Pancreas (tissue), 10 donors: ENCODE measurements around the gene TCL1B. TPM values are rescaled to one million over a fixed set of nuclear protein-coding genes. Genes with fewer than 3 reads are reported as not detected.

Experiments used
- ATAC-seq, 4 donors: fragments of 200-7000 bp; cut with Tn5 transposase; one replicate each; pipeline versions ENCODE4 v1.8.0 to v1.9.1; 2020; ENCODE audit warnings: mild to moderate bottlenecking in 4 of 4, moderate library complexity in 4 of 4
- DNase-seq, 6 donors: peaks; one replicate each; pipeline ENCODE4 v3.0.0-alpha.2; 2020
- FAIRE-seq: peaks from 2 replicates; lab custom pipeline; 2012; peaks lifted over from hg19 to GRCh38; lab: Jason Lieb, UNC
- H3K27ac ChIP-seq, 4 donors: fragments of 200-600 bp; sonication (generic); 1 replicate in 3 of 4; 2 replicates in 1 of 4; pipeline versions ENCODE4 v1.5.0 to v1.8.0; 2020
- H3K27me3 ChIP-seq, 4 donors: fragments of 200-600 bp; one replicate each; pipeline ENCODE4 v1.8.0; 2021
- H3K36me3 ChIP-seq, 3 donors: fragments of 200-600 bp; sonication (generic) in 1 of 3; one replicate each; pipeline versions ENCODE4 v1.5.0 to v1.8.0; 2020 to 2021
- H3K4me1 ChIP-seq, 3 donors: fragments of 200-600 bp; one replicate each; pipeline ENCODE4 v1.8.0; 2021
- H3K4me3 ChIP-seq, 4 donors: fragments of 200-600 bp; sonication (generic) in 2 of 4; one replicate each; pipeline versions ENCODE4 v1.5.0 to v1.8.0; 2020 to 2021
- H3K9me3 ChIP-seq, 4 donors: fragments of 200-600 bp; one replicate each; pipeline ENCODE4 v1.8.0; 2021
- WGBS, 2 donors: extraction: QIAGEN DNeasy Blood & Tissue Kit; methylation state at CpG; one replicate each; pipeline ENCODE4 v1.1.7; 2013; 5-methylcytosine and 5-hydroxymethylcytosine counted together
- intact Hi-C, 3 donors: fragments of 100-400 bp; cut with DNase I; formaldehyde crosslinking; loops; one replicate each; pipeline versions ENCODE4 v1.11.1 to v1.14.2; 2022
- polyA plus RNA-seq, 2 donors: library from polyadenylated mRNA; stranded (reverse); fragments of 200-250 nt; gene quantifications; one replicate each; pipeline ENCODE4 v1.2.3, GENCODE V29; 2013
- total RNA-seq, 6 donors: library from RNA; stranded (reverse); fragmentation: NEBNext Ultra II Directional in 4 of 6; extraction: Animal tissue kit (Norgen Biotek cat#: 25700) in 4 of 6; gene quantifications; one replicate each; pipeline versions ENCODE4 v1.2.1 to v1.2.4, GENCODE V29; 2021 to 2023
- TF ChIP-seq, protein P1 (sequence below), 4 donors: fragments of 200-600 bp; sonication (generic) in 3 of 4; IDR thresholded peaks; one replicate each; pipeline versions ENCODE4 v1.5.0 to v1.8.0; 2021; ENCODE audit warnings: antibody characterized with exemption in 4 of 4
- donor health status: healthy with polysubstance abuse.
- donor health status: DM: no; HTN: no; CAD: no; lungs with moderate emphysema.
- donor health status: DM: no; HTN: no; CAD: no.
- donor health status: control.
- donor health status: control.
- donor health status: Bipolar disorder and iron deficiency.
- donor health status: DM: yes; HTN: yes; CAD: no.
- donor health status: DM: no; HTN: no; CAD: no.
- donor health status: DM: no; HTN: no; CAD: no.
- donor health status: DM: yes; HTN: yes; CAD: no.

The TCL1B gene
- total and polyA plus RNA-seq, 8 donors, result not detected

GRCh38 chr14:95707327-95707726 lies 21.1 kb downstream of the TCL1B start:
- TF ChIP-seq, protein P1, sequence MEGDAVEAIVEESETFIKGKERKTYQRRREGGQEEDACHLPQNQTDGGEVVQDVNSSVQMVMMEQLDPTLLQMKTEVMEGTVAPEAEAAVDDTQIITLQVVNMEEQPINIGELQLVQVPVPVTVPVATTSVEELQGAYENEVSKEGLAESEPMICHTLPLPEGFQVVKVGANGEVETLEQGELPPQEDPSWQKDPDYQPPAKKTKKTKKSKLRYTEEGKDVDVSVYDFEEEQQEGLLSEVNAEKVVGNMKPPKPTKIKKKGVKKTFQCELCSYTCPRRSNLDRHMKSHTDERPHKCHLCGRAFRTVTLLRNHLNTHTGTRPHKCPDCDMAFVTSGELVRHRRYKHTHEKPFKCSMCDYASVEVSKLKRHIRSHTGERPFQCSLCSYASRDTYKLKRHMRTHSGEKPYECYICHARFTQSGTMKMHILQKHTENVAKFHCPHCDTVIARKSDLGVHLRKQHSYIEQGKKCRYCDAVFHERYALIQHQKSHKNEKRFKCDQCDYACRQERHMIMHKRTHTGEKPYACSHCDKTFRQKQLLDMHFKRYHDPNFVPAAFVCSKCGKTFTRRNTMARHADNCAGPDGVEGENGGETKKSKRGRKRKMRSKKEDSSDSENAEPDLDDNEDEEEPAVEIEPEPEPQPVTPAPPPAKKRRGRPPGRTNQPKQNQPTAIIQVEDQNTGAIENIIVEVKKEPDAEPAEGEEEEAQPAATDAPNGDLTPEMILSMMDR (IDR thresholded peaks at IDR 0.05), result no peak
- WGBS, 2 donors, result 86 to 88% methylated on average over 5 of the region's 5 CpGs
- H3K27ac ChIP-seq, result no peak overlapping the region
- FAIRE-seq (no peak), DNase-seq (no peak), ATAC-seq (no peak)
- no peaks in the 10 kb centered on the region for H3K4me1 ChIP-seq
- no peaks in the 10 kb centered on the region for H3K36me3 ChIP-seq
- H3K4me3 ChIP-seq, result no peak overlapping the region
- intact Hi-C loops, result no loop called here
- no peaks in the 10 kb centered on the region for H3K9me3 ChIP-seq
- H3K27me3 ChIP-seq, result no peaks in the 10 kb centered on the region

- intact Hi-C loops, result no loop called here
- TF ChIP-seq, protein P1 (IDR thresholded peaks at IDR 0.05), result no peak
- peaks cover 0 to 6% (median 0%) of the 10 kb centered on the region in 4 donors for H3K27me3 ChIP-seq
- no peak overlapping the region for H3K27ac ChIP-seq
- H3K4me3 ChIP-seq, result no peak overlapping the region
- FAIRE-seq (no peak), DNase-seq (no peak), ATAC-seq (no peak)
- 85% methylated on average over 17 of the region's 17 CpGs for WGBS, 2 donors
- H3K4me1 ChIP-seq, result no peaks in the 10 kb centered on the region
- no peaks in the 10 kb centered on the region for H3K36me3 ChIP-seq
- no peaks in the 10 kb centered on the region for H3K9me3 ChIP-seq
Measured at GRCh38 chr14:95710106-95710505, 23.9 kb downstream of the TCL1B start.

GRCh38 chr14:95711476-95712176 lies 25.4 kb downstream of the TCL1B start:
- ATAC-seq, result no peak

GRCh38 chr14:95712398-95712797 lies 26.2 kb downstream of the TCL1B start:
- H3K27ac ChIP-seq, result no peak overlapping the region
- no peak for DNase-seq
- H3K4me3 ChIP-seq, result no peak overlapping the region
- WGBS, 2 donors, result 87 to 90% methylated on average over 9 of the region's 9 CpGs
- no peak for FAIRE-seq
- H3K27me3 ChIP-seq, result peaks cover 0 to 6% (median 0%) of the 10 kb centered on the region in 4 donors
- H3K36me3 ChIP-seq, result no peaks in the 10 kb centered on the region
- TF ChIP-seq, protein P1 (IDR thresholded peaks at IDR 0.05), result no peak
- no peaks in the 10 kb centered on the region for H3K9me3 ChIP-seq
- ATAC-seq, result no peak
- no peaks in the 10 kb centered on the region for H3K4me1 ChIP-seq
- intact Hi-C loops, result no loop called here

More at GRCh38 chr14:95711476-95712176, 25.4 kb downstream of the TCL1B start:
- Histone ChIP-seq H3K9me3 (no peaks in the 10 kb centered on the region), H3K27me3 (peaks cover 0 to 6% (median 0%) of the 10 kb centered on the region in 4 donors), H3K4me3 (no peak overlapping the region), H3K27ac (no peak overlapping the region), H3K4me1 (no peaks in the 10 kb centered on the region), H3K36me3 (no peaks in the 10 kb centered on the region)
- DNase-seq (no peak), FAIRE-seq (no peak)
- TF ChIP-seq, protein P1 (IDR thresholded peaks at IDR 0.05), result no peak
- intact Hi-C loops, result no loop called here
- 73 to 81% methylated on average over 8 to 9 of the region's 9 CpGs for WGBS, 2 donors
